HG03097 (cell line): ENCODE measurements around the gene LYRM1.
A peak's percentile ranks its signal among the peaks of the same experiment; 100 is the strongest.
"Not testable (repeated sequence)": the region's sequence is repeated elsewhere in the genome, so short reads cannot be mapped to it uniquely, and the experiment has no call there.

Experiments
- ATAC-seq: cut with Tn5 transposase; IDR thresholded peaks from one replicate; pipeline ENCODE4 v1.9.1; 2021; ENCODE audit not compliant: unreplicated experiment, low FRiP score

LYRM1 gene

DNA sequence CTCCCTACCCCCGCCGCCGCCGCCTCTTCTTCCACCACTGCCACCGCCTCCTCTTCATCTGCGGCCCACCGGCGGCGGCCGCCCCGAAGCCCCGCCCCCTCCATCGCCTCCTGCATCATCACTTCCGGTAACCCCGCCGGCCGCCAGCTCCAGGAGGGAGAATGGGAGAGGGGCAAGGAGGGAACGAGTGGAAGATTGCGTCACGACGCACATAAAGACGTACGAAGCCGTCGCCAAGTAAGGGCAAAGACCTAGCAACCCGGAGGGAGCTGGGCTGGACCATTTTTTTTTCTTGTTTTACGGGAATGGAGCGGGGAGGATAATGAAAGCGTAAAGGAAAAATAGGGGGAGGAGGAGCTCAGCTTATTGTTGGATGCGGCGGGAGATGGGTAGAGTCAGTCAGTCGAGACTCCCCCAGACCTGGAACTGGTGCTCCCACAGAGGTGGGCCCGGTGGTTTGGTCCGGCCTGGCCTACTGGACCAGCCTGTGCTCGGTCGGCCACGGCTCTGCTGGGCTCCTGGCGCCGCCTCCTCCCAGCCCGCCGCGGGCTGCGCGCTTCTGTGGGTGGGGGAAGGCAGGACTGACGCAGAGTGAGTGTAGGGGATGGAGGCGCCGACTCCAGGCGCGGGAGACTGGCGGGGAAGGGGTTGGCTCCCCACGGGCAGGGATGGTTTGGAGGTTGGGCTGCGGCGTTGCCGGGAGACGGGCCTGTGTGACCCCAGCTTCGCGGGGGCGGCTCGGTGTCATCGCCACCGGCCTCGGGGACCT lies at the start of gene LYRM1, which contains the start of gene DCUN1D3:
LYRM1 (plus strand) TSS at position 473 of the 769 bp plus-strand sequence. CDS start 14,785 bp downstream, outside the sequence.
DCUN1D3 (minus strand) TSS at position 60 of the 769 bp plus-strand sequence. CDS start 37,820 bp downstream, outside the sequence.
- peak; percentile 56 for ATAC-seq

- ATAC-seq, result no peak
These were observed 49.6 kb upstream of the LYRM1 start for GRCh38 chr16:20850981-20851380.

DNA sequence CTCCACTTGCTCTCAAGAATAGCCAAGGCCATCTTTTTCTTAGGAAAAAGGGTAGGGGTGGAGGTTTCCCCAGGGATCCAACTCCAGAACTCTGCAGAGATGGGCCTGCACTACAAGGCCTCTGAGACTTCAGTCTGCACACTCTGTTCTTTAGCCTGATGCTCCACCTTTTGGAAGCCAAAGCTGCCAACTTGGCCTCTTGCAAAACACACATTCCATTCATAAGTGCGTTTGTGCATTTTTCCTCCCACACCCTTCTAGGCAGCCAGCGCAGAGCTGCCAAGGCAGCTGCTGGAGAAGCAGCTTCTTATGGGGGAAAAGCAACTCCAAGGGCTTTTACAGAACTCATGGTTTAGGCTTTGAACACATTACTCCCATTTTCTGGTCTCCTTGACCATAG lies 49.0 kb upstream of the LYRM1 start:
- no peak for ATAC-seq

GRCh38 chr16:20853143-20853542 lies 47.4 kb upstream of the LYRM1 start:
- no peak for ATAC-seq

DNA sequence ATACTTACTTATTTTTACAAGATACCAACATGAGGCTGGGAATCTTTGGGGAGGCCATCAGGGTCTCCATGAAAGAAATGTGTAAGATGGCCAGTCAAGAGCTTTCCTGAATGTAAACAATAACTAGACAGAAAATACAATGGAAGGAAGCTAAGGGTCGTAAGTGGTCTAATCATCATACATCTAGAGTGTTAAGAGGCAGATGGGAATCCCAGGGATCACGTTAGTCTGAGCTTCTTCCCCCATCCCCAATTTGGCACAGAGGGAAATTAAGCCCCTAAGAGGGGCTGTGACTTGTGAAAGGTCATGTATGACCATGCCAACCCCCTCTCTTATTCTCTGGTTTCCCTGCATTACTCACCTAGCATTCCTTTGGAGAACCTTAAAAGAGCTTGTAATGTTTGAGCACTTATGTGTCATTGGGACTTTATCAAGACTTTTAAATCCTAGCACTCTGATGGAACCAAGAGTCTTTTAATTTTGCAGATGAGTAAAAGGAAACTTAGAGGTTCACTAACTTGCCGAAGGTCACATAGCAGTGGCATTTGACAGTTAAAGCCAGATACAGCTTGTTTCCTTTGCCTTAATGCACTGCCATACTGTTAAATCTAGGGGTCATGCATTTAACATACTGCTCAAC lies 46.5 kb upstream of the LYRM1 start:
- ATAC-seq, result no peak

- no peak for ATAC-seq
These were observed 45.6 kb upstream of the LYRM1 start for GRCh38 chr16:20854963-20855362.

- ATAC-seq, result no peak
These were observed 43.3 kb upstream of the LYRM1 start for GRCh38 chr16:20857281-20857680.

DNA sequence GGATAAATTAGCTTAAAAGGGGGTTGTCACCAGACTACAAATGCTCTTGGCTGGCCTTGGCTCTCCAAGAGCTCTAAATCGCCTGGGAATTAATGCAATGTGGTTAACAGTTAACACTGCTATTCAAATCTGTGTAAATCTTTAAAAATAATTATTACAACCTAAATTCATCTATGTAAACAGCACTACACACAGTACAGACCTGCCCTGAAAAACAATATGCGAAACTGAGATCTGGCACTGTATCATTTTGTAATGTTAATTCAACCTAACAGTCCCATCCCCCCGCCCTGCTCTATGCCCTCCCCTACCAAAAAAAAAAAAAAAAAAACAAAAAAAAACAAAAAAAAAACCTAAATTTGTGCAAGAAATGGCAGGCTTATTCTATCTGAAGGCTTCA lies 41.3 kb upstream of the LYRM1 start:
- no peak for ATAC-seq

- no peak for ATAC-seq
These were observed 40.9 kb upstream of the LYRM1 start for GRCh38 chr16:20859699-20860098.

DNA sequence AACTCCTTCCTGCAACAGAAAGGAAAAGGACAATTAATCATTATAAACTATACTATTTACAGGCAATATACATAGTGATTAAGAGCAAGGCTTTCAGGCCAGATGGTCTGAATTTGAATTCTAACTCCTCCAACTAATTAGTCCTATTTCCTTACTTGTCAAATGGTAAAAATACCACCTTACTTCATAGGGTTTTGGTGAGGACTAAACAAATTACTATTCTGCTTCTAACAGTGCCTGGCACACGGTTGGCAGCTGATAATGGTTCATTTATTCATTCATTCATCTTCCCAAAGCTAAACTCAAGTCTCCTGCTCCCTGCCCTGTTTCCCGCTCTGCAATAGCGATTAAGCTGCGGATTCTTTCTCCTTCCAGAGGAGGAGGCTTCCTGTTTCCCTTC lies 40.2 kb upstream of the LYRM1 start:
- ATAC-seq, result no peak

DNA sequence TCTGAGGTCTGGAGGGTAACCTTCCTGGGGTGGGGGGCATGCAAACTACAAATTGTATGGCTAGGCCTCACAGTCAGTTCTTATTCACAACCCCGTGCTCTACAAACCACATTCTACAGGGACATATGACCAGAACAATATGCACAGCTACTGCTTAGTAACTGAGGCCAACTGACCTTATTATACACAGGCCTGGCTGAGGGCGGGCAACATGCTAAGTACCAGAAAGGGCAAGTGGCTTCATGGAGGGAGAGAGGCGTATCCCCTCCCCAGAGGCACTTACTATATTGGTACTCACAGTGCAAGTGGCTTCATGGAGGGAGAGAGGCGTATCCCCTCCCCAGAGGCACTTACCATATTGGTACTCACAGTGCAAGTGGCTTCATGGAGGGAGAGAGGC lies 39.6 kb upstream of the LYRM1 start:
- ATAC-seq, result not testable (repeated sequence)

DNA sequence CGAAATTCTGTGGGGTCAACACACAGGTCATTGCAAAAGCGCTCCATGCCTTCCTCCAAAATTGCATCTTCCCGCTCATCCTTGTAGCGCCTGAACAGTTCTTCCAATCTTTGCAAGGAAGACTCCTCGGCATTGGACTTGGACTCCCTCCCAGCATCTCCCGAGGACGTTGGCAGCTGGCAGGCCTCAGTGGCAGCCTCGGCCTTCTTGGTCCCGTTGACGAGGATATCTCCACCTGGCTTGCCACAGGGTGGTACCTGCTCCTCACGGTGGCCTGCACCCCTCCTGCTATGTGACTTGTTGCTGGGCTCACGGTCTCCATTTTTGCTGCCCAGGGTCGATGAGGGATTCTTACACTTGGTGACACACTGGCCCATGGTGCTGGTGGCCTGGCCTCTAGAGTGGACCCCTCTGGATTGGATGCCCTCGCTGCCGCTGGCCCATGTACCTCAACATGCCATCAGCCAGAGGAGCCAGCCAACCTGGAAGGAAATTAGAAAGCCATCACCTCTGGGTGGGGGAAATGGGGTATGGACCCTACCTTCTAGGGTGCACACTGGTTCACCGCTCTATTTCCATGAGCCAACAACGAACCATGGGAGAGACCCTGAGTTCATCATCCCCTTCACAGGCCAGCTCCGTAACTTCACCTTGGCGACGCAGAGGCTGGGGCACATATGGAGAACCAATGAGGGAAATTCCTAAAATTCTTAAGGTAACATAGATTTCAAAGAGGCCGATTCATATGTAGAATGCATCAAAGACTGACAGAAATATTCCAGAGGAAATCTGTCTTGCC lies 38.2 kb upstream of the LYRM1 start:
- no peak for ATAC-seq

DNA sequence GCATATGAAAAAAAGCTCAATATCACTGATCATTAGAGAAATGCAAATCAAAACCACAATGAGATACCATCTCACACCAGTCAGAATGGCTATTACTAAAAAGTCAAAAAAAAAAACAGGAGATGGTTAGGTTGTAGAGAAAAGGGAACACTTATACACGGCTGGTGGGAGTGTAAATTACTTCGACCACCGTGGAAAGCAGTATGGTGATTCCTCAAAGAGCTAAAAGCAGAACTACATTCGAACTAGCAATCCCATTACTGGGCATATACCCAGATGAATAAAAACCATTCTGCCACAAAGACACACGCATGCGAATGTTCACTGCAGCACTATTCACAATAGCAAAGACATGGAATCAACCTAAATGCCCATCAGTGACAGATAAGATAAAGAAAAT lies 36.2 kb upstream of the LYRM1 start:
- ATAC-seq, result not testable (repeated sequence)

DNA sequence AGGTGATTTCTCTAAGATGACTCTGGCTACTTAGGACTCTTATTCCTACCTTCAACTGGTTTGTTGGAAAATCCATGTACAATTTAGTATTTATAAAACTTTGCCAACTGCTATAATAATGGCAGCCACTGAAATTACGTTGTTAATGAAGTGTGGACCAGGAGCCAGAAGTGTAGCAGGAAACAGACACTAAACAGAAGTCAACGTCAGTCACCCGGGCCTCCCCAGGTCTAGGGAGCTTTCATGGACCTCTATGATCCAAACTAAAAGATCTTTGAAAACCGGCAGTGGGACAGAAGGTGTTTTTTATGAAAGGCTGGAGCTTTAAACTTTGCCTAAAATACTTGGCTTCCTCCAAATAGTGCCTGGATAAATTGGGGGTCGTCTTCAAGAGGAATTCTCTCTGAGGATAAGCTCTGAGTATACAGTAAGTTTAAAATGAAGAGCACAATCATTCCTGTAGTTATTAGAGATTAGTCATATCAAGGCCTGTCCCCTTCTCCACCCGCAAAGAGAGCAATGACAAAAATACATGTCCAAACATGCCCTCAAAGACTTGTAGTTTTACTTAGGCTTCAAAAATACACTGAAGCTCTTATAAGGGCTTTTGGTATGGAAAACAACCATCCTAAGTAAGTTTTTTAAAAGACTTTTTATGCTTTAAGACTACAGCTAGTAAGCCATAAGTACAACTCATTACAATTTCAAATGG lies 35.0 kb upstream of the LYRM1 start:
- no peak for ATAC-seq

DNA sequence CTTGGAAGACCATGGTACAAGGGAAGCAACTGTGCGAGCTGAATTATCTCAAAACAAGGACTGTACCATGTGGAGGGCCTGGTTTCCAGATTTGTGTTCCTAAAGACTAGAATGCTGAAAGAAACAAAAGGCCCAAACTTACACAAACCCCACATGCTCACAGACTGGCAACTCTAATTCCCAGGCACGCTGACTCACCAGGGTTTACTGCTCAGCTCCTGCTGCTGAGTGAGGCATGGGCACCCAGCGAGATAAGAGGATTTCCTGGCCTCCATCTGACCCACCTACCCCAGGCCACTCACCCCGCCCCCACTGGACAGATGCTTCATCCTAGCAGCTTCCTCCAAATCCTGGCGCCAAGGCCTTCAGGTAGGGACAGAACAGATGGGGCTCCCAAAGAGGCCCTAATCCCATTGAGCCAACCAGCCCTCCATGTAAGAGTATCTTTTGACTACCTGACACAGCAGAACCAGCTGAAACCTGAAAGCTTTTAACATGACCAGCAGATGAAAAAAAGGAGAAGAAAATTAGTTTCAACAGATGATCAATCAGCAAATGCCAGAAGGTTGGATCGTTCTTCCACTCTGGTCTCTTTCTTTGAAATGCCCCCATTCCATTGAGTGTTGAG lies 34.3 kb upstream of the LYRM1 start:
- ATAC-seq, result no peak

- no peak for ATAC-seq
These were observed 33.8 kb upstream of the LYRM1 start for GRCh38 chr16:20866801-20867200.

- ATAC-seq, result no peak
These were observed 33.0 kb upstream of the LYRM1 start for GRCh38 chr16:20867585-20867984.

GRCh38 chr16:20868890-20869289 lies 31.7 kb upstream of the LYRM1 start:
- ATAC-seq, result no peak

GRCh38 chr16:20870122-20870820 lies 30.3 kb upstream of the LYRM1 start:
- no peak for ATAC-seq

GRCh38 chr16:20871258-20871657 lies 29.3 kb upstream of the LYRM1 start:
- ATAC-seq, result no peak
